ENCODE data around the gene GADD45GIP1.
A peak's percentile ranks its signal among the peaks of the same experiment; 100 is the strongest.

GADD45GIP1 gene

GRCh38 chr19:12913851-12914690 is 43.0 kb downstream of the GADD45GIP1 start:
- peak overlapping the region in 1 of 3 experiments; percentile 76 for H3K4me3 Mint-ChIP-seq
- peaks cover 24% of the 10 kb centered on the region for H3K4me1 Mint-ChIP-seq
- peak overlapping the region; percentile 77 to 99 (median 97) for H3K27ac Mint-ChIP-seq
- H3K27me3 Mint-ChIP-seq (ENCODE audit: low read depth), result no peaks in the 10 kb centered on the region
- no peak for TF ChIP-seq CTCF (IDR thresholded peaks at IDR 0.05; ENCODE audit: unreplicated experiment in 3 of 3)
- no peaks in the 10 kb centered on the region for H3K9me3 Mint-ChIP-seq
- no peaks in the 10 kb centered on the region for H3K36me3 Mint-ChIP-seq (ENCODE audit: low read depth)

- Mint-ChIP-seq H3K4me3 (peak overlapping the region; percentile 14 to 76 (median 42)), H3K9me3 (no peaks in the 10 kb centered on the region), H3K36me3 (ENCODE audit: low read depth) (no peaks in the 10 kb centered on the region), H3K4me1 (peaks cover 28% of the 10 kb centered on the region), H3K27me3 (ENCODE audit: low read depth) (no peaks in the 10 kb centered on the region), H3K27ac (peak overlapping the region; percentile 77 to 99 (median 97))
- no peak for TF ChIP-seq CTCF (IDR thresholded peaks at IDR 0.05; ENCODE audit: unreplicated experiment in 3 of 3)
Observed at GRCh38 chr19:12913011-12913561, 43.9 kb downstream of the GADD45GIP1 start.

- peaks cover 28% of the 10 kb centered on the region for H3K4me1 Mint-ChIP-seq
- peak overlapping the region; percentile 77 to 99 (median 97) for H3K27ac Mint-ChIP-seq
- TF ChIP-seq CTCF (IDR thresholded peaks at IDR 0.05; ENCODE audit: unreplicated experiment in 3 of 3), result no peak
- no peaks in the 10 kb centered on the region for H3K9me3 Mint-ChIP-seq
- H3K36me3 Mint-ChIP-seq (ENCODE audit: low read depth), result no peaks in the 10 kb centered on the region
- no peaks in the 10 kb centered on the region for H3K27me3 Mint-ChIP-seq (ENCODE audit: low read depth)
- H3K4me3 Mint-ChIP-seq, result peak overlapping the region; percentile 14 to 76 (median 42)
Observed at GRCh38 chr19:12912571-12912970, 44.5 kb downstream of the GADD45GIP1 start.

GRCh38 chr19:12907166-12907565 is 49.9 kb downstream of the GADD45GIP1 start:
- Mint-ChIP-seq H3K27ac (no peak overlapping the region), H3K4me1 (peaks cover 7% of the 10 kb centered on the region), H3K4me3 (no peak overlapping the region), H3K36me3 (ENCODE audit: low read depth) (no peaks in the 10 kb centered on the region), H3K27me3 (ENCODE audit: low read depth) (no peaks in the 10 kb centered on the region), H3K9me3 (no peaks in the 10 kb centered on the region)
- TF ChIP-seq CTCF (IDR thresholded peaks at IDR 0.05; ENCODE audit: unreplicated experiment in 3 of 3), result no peak
